Mesodermal cell (in vitro differentiated cells): ENCODE measurements around the gene ANKRA2. TPM values are rescaled to one million over a fixed set of nuclear protein-coding genes. Genes with fewer than 3 reads are reported as not detected.

ENCODE experiments used
- H3K27ac ChIP-seq: 2 replicates; pipeline ENCODE4 v1.7.0; 2013; ENCODE audit warnings: mild to moderate bottlenecking, low read depth, low read length, moderate library complexity; ENCODE audit not compliant: severe bottlenecking
- H3K36me3 ChIP-seq: 2 replicates; pipeline ENCODE4 v1.7.1; 2013; ENCODE audit warnings: mild to moderate bottlenecking, low read length, moderate library complexity; ENCODE audit not compliant: control insufficient read depth, insufficient read depth
- H3K4me1 ChIP-seq: one replicate; pipeline ENCODE4 v1.7.1; 2013; ENCODE audit warnings: mild to moderate bottlenecking, low read length; ENCODE audit not compliant: insufficient read depth, control insufficient read depth, poor library complexity, severe bottlenecking
- H3K4me3 ChIP-seq: 2 replicates; pipeline ENCODE4 v1.7.0; 2013; ENCODE audit warnings: low read length, control low read depth, mild to moderate bottlenecking; ENCODE audit not compliant: insufficient read depth, poor library complexity, severe bottlenecking; ENCODE audit errors: extremely low read depth
- H3K9me3 ChIP-seq: 2 replicates; pipeline ENCODE4 v1.7.1; 2013; ENCODE audit warnings: mild to moderate bottlenecking, low read length, moderate library complexity; ENCODE audit not compliant: control insufficient read depth
- WGBS, 2 experiments: methylation state at CpG; one replicate each; pipeline ENCODE4 v1.1.5; 2013; ENCODE audit warnings: missing lambda C conversion rate in 2 of 2; ENCODE audit not compliant: insufficient coverage in 2 of 2; 5-methylcytosine and 5-hydroxymethylcytosine counted together
- polyA plus RNA-seq, 2 experiments: library from polyadenylated mRNA; stranded (reverse); fragments of 50-300 nt; gene quantifications; one replicate each; pipeline ENCODE4 v1.2.3, GENCODE V29; 2013

The ANKRA2 gene, protein sequence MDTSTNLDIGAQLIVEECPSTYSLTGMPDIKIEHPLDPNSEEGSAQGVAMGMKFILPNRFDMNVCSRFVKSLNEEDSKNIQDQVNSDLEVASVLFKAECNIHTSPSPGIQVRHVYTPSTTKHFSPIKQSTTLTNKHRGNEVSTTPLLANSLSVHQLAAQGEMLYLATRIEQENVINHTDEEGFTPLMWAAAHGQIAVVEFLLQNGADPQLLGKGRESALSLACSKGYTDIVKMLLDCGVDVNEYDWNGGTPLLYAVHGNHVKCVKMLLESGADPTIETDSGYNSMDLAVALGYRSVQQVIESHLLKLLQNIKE
- 37.0 TPM for polyA plus RNA-seq (2013, experiment 1 of 2)
- polyA plus RNA-seq (2013, experiment 2 of 2) = 35.9 TPM

DNA sequence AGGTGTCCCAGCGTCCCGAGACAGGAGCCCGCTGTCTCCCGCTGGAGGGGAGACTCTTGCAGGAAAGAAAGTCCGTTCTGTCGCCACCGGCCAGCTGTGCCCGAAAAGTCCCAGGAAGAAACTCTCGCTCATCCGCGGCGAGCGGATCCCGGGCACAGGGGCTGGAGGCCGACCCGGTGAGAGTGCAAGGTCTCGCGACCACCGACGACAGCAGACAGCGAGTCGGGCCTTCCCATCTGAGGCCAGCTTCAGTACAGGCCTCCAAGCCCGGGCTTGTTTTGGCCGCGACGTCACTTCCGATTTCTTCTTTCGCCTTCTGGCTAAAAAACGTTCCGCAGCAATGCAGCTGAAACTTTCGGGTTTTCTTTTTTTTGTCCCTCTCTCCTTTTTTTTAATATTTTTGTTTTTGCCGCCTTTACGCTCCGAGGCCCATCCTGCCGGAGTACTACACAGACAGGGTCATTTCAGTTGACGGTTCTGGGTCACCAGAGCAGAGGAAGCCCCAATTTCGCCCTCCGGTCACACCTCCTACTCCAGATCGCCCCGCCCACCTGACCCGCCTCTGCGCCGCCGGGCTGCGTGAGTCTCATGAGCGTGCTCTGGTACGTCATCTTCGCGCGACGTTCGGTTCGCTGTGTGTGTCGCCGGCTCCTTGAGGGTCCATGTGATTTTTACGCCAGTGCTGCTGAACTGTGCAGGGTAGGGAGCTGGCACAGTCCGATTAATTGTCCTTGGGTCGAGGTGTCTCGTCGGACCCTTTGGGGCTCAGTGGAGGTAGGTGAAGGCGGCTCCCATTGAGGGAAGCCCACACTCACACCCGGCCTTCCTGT lies at the start of gene ANKRA2, which contains the start of gene UTP15:
Gene ANKRA2, minus strand, starts transcription at position 501 of the 830 bp plus-strand sequence. CDS start 2,758 bp downstream, outside the sequence.
Gene UTP15, plus strand, starts transcription at position 605 of the 830 bp plus-strand sequence. CDS start 1,602 bp downstream, outside the sequence.
- peaks cover 41% of the 10 kb centered on the region for H3K36me3 ChIP-seq
- H3K4me1 ChIP-seq = peaks cover 8% of the 10 kb centered on the region
- 0% methylated on average over 58 to 61 of the region's 62 CpGs for WGBS, 2 experiments
- H3K9me3 ChIP-seq = no peaks in the 10 kb centered on the region
- H3K4me3 ChIP-seq = peak within 1 kb of the TSS; percentile 73
- peak within 1 kb of the TSS; percentile 74 for H3K27ac ChIP-seq

DNA sequence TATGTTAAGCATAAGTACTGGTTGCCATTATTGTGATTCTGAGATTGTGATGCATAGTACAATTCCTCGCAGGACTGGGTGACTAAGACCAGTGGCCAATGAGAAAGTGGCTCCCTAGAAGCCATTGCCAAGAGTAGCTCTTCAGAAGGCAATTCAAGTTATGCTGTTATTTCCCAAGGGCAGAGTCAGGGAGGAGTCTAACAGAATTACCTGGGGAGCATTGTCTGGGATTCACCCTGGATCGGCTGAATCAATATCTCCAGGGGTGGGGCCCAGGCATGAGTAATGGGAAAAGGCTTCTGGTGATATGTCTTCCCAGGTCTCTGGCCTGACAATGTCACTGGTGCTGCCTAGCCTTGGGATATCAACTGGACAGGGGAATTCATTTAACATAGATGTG lies 49.6 kb upstream of the ANKRA2 start:
- H3K27ac ChIP-seq = no peak overlapping the region
- WGBS, 2 experiments = 90 to 94% methylated on average over 2 of the region's 2 CpGs

DNA sequence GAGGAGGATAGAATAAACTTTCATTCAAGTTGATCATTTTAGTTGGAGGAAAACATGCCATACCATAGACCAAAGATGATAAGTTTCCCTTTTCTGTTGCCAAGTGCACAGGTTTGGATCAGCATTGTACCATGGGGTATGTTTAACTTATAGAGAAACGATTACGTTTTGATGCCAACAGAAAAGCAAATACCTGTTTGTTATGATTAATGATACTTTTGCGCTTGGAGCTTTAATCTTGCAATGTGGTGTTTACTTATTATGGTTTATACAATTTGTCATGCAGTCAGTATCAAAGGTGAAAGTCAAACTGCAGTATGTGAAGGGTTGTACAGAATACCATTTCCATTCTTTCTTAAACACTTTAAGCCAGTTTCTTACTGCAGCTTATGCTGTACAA lies 47.4 kb upstream of the ANKRA2 start:
- H3K4me1 ChIP-seq = no peaks in the 10 kb centered on the region

More for the DNA sequence above, 49.6 kb upstream of the ANKRA2 start:
- H3K36me3 ChIP-seq = no peaks in the 10 kb centered on the region
- H3K4me3 ChIP-seq = no peak overlapping the region
- H3K9me3 ChIP-seq = no peaks in the 10 kb centered on the region
- no peaks in the 10 kb centered on the region for H3K4me1 ChIP-seq

DNA sequence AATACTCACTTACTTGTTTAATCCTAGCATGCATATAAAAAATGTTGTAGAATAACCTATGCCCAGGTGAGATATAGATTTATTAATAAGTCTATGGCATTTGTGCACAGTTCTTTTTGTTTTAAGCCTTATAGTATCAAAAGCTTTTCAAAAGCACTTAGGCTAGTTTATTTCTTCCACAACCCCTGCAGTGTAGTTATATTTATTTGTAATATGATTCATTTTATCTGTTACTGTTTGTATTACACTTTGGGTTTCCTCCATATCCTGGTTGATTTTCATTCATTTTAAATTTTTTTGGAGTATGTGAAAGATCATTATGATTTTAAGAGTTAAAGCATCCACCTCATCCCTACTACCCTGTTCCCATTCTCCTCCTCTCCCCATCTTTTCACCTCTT lies 41.8 kb upstream of the ANKRA2 start:
- Histone ChIP-seq H3K9me3 (no peaks in the 10 kb centered on the region), H3K27ac (no peak overlapping the region), H3K4me3 (no peak overlapping the region), H3K36me3 (no peaks in the 10 kb centered on the region), H3K4me1 (no peaks in the 10 kb centered on the region)

More for the DNA sequence above, 47.4 kb upstream of the ANKRA2 start:
- 85 to 92% methylated on average over 2 to 3 of the region's 3 CpGs for WGBS, 2 experiments
- no peaks in the 10 kb centered on the region for H3K9me3 ChIP-seq
- no peak overlapping the region for H3K4me3 ChIP-seq
- no peaks in the 10 kb centered on the region for H3K36me3 ChIP-seq
- no peak overlapping the region for H3K27ac ChIP-seq

- Histone ChIP-seq H3K36me3 (no peaks in the 10 kb centered on the region), H3K4me3 (no peak overlapping the region), H3K27ac (no peak overlapping the region), H3K4me1 (no peaks in the 10 kb centered on the region), H3K9me3 (peaks cover 4% of the 10 kb centered on the region)
- 0% methylated on average over 1 of the region's 3 CpGs; no CpG with 5 or more reads in 1 of the 2 experiments for WGBS, 2 experiments
Observed at GRCh38 chr5:73606206-73606753, 40.8 kb upstream of the ANKRA2 start.

- Histone ChIP-seq H3K9me3 (peaks cover 4% of the 10 kb centered on the region), H3K27ac (no peak overlapping the region), H3K36me3 (no peaks in the 10 kb centered on the region), H3K4me3 (no peak overlapping the region), H3K4me1 (no peaks in the 10 kb centered on the region)
- WGBS, 2 experiments = 91 to 94% methylated on average over 5 of the region's 8 CpGs
Observed at GRCh38 chr5:73605223-73606087, 40.0 kb upstream of the ANKRA2 start.

GRCh38 chr5:73603998-73604397 lies 38.6 kb upstream of the ANKRA2 start:
- Histone ChIP-seq H3K9me3 (peaks cover 4% of the 10 kb centered on the region), H3K36me3 (no peaks in the 10 kb centered on the region), H3K4me1 (no peaks in the 10 kb centered on the region), H3K4me3 (no peak overlapping the region), H3K27ac (no peak overlapping the region)
- WGBS, 2 experiments = 85 to 100% methylated on average over 2 of the region's 5 CpGs

- Histone ChIP-seq H3K9me3 (peaks cover 4% of the 10 kb centered on the region), H3K27ac (no peak overlapping the region), H3K4me3 (no peak overlapping the region), H3K4me1 (no peaks in the 10 kb centered on the region), H3K36me3 (no peaks in the 10 kb centered on the region)
- WGBS, 2 experiments = 88 to 94% methylated on average over 1 to 2 of the region's 3 CpGs
Observed at GRCh38 chr5:73599380-73599779, 33.9 kb upstream of the ANKRA2 start.

GRCh38 chr5:73596705-73597328 lies 31.4 kb upstream of the ANKRA2 start:
- no peak overlapping the region for H3K4me3 ChIP-seq

GRCh38 chr5:73592551-73592950 lies 27.1 kb upstream of the ANKRA2 start:
- WGBS, 2 experiments = 80% methylated on average over 1 of the region's 1 CpG; no CpG with 5 or more reads in 1 of the 2 experiments
- H3K4me3 ChIP-seq = no peak overlapping the region
- H3K9me3 ChIP-seq = no peaks in the 10 kb centered on the region

More at GRCh38 chr5:73596705-73597328, 31.4 kb upstream of the ANKRA2 start:
- no peaks in the 10 kb centered on the region for H3K36me3 ChIP-seq
- peaks cover 4% of the 10 kb centered on the region for H3K9me3 ChIP-seq
- no peak overlapping the region for H3K27ac ChIP-seq
- peaks cover 3% of the 10 kb centered on the region for H3K4me1 ChIP-seq

More at GRCh38 chr5:73592551-73592950, 27.1 kb upstream of the ANKRA2 start:
- H3K36me3 ChIP-seq = no peaks in the 10 kb centered on the region
- peaks cover 3% of the 10 kb centered on the region for H3K4me1 ChIP-seq
- H3K27ac ChIP-seq = no peak overlapping the region
